ENCODE data around the gene CNOT2. TPM values are rescaled to one million over a fixed set of nuclear protein-coding genes. Genes with fewer than 3 reads are reported as not detected.

The CNOT2 gene
- total RNA-seq, 2 experiments from 2014 or later, result 121 to 123 TPM

GRCh38 chr12:70305794-70306193 lies 62.6 kb downstream of the CNOT2 start:
- CTCF ChIA-PET (ENCODE audit: unreplicated experiment), result no interaction called here
- H3K9me2 ChIP-seq (ENCODE audit: insufficient read depth, low read length), result no peaks in the 10 kb centered on the region
- no peaks in the 10 kb centered on the region for H3K4me1 ChIP-seq (ENCODE audit: insufficient read depth, low read length, poor library complexity, severe bottlenecking)
- no peak overlapping the region for H2AFZ ChIP-seq (ENCODE audit: low read length)
- H3K4me2 ChIP-seq (ENCODE audit: low read length), result no peak overlapping the region
- POLR2A ChIA-PET, result interaction anchor here (0.6 to 1.3 kb wide), 5 partner anchors 9 to 1725 kb away, joined by 3 to 9 read pairs (median 4); no protein-coding TSS in a partner anchor
- H3K79me2 ChIP-seq (ENCODE audit: insufficient read depth, low read depth, low read length), result peaks cover 58% of the 10 kb centered on the region; the same call in 1 of the 2 replicates
- H3K27ac ChIP-seq (ENCODE audit: low read depth, low read length, poor library complexity, severe bottlenecking), result no peak overlapping the region
- intact Hi-C loops (cut with micrococcal nuclease; ENCODE audit: unreplicated experiment), result no loop called here
- H3K9me3 ChIP-seq (ENCODE audit: low read length), result no peaks in the 10 kb centered on the region
- no peak for DNase-seq (ENCODE audit: low spot score)
- no peak for TF ChIP-seq CTCF (conservative IDR thresholded peaks at IDR 0.05; ENCODE audit: low read length)
- no peak for TF ChIP-seq EZH2phosphoT487 (IDR thresholded peaks at IDR 0.05; ENCODE audit: borderline replicate concordance, low read depth, low read length)
- H4K20me1 ChIP-seq (ENCODE audit: insufficient read depth, low read length), result no peaks in the 10 kb centered on the region
- H3K4me3 ChIP-seq (ENCODE audit: low read depth, low read length, poor library complexity, severe bottlenecking), result no peak overlapping the region
- no TSS peak for BruUV-seq (replicated peaks)
- H3K36me3 ChIP-seq (ENCODE audit: insufficient read depth, low read length), result peaks cover 41% of the 10 kb centered on the region

- no peak overlapping the region for H2AFZ ChIP-seq (ENCODE audit: low read length)
- H3K36me3 ChIP-seq (ENCODE audit: insufficient read depth, low read length), result peaks cover 49% of the 10 kb centered on the region
- CTCF ChIA-PET (ENCODE audit: unreplicated experiment), result no interaction called here
- no peak for DNase-seq (ENCODE audit: low spot score)
- no peaks in the 10 kb centered on the region for H3K4me1 ChIP-seq (ENCODE audit: insufficient read depth, low read length, poor library complexity, severe bottlenecking)
- no TSS peak for BruUV-seq (replicated peaks)
- no peak overlapping the region for H3K27ac ChIP-seq (ENCODE audit: low read depth, low read length, poor library complexity, severe bottlenecking)
- no peak overlapping the region for H3K4me3 ChIP-seq (ENCODE audit: low read depth, low read length, poor library complexity, severe bottlenecking)
- intact Hi-C loops (cut with micrococcal nuclease; ENCODE audit: unreplicated experiment), result no loop called here
- POLR2A ChIA-PET, result interaction anchor here (0.6 to 1.3 kb wide), 5 partner anchors 16 to 1453 kb away, joined by 3 to 4 read pairs (median 3); no protein-coding TSS in a partner anchor
- no peak for TF ChIP-seq CTCF (conservative IDR thresholded peaks at IDR 0.05; ENCODE audit: low read length)
- TF ChIP-seq EZH2phosphoT487 (IDR thresholded peaks at IDR 0.05; ENCODE audit: borderline replicate concordance, low read depth, low read length), result no peak
- H3K9me2 ChIP-seq (ENCODE audit: insufficient read depth, low read length), result no peaks in the 10 kb centered on the region
- H3K79me2 ChIP-seq (ENCODE audit: insufficient read depth, low read depth, low read length), result peaks cover 59% of the 10 kb centered on the region; the same call in 1 of the 2 replicates
- H3K4me2 ChIP-seq (ENCODE audit: low read length), result no peak overlapping the region
- H4K20me1 ChIP-seq (ENCODE audit: insufficient read depth, low read length), result no peaks in the 10 kb centered on the region
- H3K9me3 ChIP-seq (ENCODE audit: low read length), result no peaks in the 10 kb centered on the region
These were observed 63.4 kb downstream of the CNOT2 start for GRCh38 chr12:70306676-70307075.

GRCh38 chr12:70307868-70308267 lies 64.6 kb downstream of the CNOT2 start:
- TF ChIP-seq EZH2phosphoT487 (IDR thresholded peaks at IDR 0.05; ENCODE audit: borderline replicate concordance, low read depth, low read length) (no peak), CTCF (conservative IDR thresholded peaks at IDR 0.05; ENCODE audit: low read length) (no peak)
- no peaks in the 10 kb centered on the region for H3K9me2 ChIP-seq (ENCODE audit: insufficient read depth, low read length)
- H2AFZ ChIP-seq (ENCODE audit: low read length), result no peak overlapping the region
- no peak overlapping the region for H3K27ac ChIP-seq (ENCODE audit: low read depth, low read length, poor library complexity, severe bottlenecking)
- CTCF ChIA-PET (ENCODE audit: unreplicated experiment), result no interaction called here
- BruUV-seq (replicated peaks), result no TSS peak
- no peak for DNase-seq (ENCODE audit: low spot score)
- no peaks in the 10 kb centered on the region for H3K4me1 ChIP-seq (ENCODE audit: insufficient read depth, low read length, poor library complexity, severe bottlenecking)
- no peak overlapping the region for H3K4me2 ChIP-seq (ENCODE audit: low read length)
- intact Hi-C loops (cut with micrococcal nuclease; ENCODE audit: unreplicated experiment), result no loop called here
- H4K20me1 ChIP-seq (ENCODE audit: insufficient read depth, low read length), result no peaks in the 10 kb centered on the region
- H3K79me2 ChIP-seq (ENCODE audit: insufficient read depth, low read depth, low read length), result peaks cover 68% of the 10 kb centered on the region; the same call in 1 of the 2 replicates
- H3K36me3 ChIP-seq (ENCODE audit: insufficient read depth, low read length), result peaks cover 59% of the 10 kb centered on the region
- no peaks in the 10 kb centered on the region for H3K9me3 ChIP-seq (ENCODE audit: low read length)
- POLR2A ChIA-PET, result interaction anchor here (0.6 to 1.3 kb wide), 6 partner anchors 10 to 1427 kb away, joined by 3 to 5 read pairs (median 4); no protein-coding TSS in a partner anchor
- H3K4me3 ChIP-seq (ENCODE audit: low read depth, low read length, poor library complexity, severe bottlenecking), result no peak overlapping the region

Measured in OCI-LY7 (cell line).